HG02943 (cell line): ENCODE data around the gene ISG15.
A peak's percentile ranks its signal among the peaks of the same experiment; 100 is the strongest.

Experiments
- ATAC-seq: cut with Tn5 transposase; IDR thresholded peaks from one replicate; pipeline ENCODE4 v1.9.1; 2021; ENCODE audit warnings: mild to moderate bottlenecking, low read depth, moderate library complexity; ENCODE audit not compliant: unreplicated experiment

The ISG15 gene

DNA sequence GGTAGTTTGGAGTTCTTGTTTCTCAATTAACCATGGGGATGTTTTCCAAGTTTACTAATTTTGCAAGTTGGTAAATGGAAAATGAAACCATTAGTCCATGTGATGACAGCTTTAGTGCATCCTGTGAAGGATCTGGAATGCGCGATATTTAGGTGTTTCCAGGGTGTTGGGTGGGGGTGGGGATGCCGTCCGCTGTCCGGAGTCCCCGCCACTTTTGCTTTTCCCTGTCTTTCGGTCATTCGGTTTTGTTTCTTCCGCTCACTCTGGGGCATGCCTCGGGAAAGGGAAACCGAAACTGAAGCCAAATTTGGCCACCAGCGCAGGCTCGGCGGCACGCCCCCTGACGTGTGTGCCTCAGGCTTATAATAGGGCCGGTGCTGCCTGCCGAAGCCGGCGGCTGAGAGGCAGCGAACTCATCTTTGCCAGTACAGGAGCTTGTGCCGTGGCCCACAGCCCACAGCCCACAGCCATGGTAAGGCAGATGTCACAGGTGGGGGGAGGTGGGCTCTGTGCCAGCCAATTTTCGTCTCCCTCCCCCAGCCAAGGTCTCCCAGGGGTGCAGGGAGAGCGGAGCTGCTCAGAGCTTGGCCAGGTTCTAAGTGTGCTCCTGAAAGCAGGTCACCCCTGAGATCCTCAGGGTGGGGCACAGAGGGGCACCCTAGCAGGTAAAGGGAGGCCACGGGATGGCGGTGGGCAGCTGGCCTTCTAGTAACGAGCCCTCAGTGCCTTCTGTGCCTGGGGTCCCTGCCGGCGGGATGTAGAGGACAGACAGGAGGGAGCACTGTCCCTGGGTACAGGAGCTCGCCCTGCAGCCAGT is at the start of gene ISG15:
ISG15 (plus strand) TSS at position 393 of the 817 bp plus-strand sequence; CDS start at position 470, 77 bp downstream.
- peak; percentile 65 for ATAC-seq

DNA sequence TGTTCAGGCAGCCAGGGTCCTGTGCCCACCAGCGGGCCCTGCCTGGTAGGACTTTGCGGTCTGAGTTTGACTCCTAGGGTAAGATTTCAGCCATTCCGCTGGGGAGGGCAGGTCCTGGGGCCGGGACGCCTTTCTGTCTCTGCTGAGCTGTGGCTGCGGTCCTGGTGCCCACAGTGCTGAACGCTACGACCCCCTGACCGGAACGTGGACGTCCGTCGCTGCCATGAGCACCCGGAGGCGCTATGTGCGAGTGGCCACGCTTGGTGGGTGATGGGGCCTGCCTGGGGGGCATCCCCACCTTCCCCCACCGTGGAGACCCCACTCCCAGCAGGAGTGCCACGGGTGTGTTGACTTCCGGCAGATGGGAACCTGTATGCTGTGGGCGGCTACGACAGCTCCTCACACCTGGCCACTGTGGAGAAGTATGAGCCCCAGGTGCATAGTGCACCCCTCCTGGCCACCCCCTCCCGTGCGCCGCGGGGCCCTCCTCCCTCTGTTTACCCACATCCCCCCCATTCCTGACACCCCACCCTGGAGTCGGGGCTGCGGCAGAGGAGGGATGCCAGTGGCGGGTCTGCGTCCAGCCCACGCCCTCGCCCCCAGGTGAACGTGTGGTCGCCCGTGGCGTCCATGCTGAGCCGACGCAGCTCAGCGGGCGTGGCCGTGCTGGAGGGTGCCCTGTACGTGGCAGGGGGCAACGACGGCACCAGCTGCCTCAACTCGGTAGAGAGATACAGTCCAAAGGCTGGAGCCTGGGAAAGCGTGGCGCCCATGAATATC is 49.4 kb upstream of the ISG15 start:
- no peak for ATAC-seq

DNA sequence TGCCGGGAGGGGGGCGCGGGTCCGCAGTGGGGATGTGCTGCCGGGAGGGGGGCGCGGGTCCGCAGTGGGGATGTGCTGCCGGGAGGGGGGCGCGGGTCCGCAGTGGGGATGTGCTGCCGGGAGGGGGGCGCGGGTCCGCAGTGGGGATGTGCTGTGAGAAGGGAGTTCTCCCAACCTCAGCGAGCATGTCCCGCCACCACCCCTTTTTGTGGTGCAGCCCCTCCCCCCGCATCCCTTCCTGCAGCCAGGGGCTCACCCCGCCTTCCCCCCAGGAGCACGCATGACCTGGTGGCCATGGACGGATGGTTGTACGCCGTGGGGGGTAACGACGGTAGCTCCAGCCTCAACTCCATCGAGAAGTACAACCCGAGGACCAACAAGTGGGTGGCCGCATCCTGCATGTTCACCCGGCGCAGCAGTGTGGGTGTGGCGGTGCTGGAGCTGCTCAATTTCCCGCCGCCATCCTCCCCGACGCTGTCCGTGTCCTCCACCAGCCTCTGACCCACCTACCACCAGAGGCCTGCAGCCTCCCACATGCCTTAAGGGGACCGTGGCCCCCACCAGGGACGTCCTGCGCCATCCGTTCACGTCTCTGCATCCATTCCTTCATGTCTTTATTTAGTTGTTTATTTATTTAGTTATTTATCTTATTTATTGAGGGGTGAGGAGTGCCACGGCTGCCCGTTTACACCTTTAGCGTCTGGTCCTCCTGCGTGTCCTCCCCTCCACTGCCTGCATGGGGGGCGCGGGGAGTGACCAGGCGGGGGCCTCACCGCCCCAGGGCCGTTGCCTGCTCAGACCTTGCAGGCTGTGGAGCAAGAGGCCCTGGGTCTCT is 48.4 kb upstream of the ISG15 start:
- ATAC-seq: no peak

DNA sequence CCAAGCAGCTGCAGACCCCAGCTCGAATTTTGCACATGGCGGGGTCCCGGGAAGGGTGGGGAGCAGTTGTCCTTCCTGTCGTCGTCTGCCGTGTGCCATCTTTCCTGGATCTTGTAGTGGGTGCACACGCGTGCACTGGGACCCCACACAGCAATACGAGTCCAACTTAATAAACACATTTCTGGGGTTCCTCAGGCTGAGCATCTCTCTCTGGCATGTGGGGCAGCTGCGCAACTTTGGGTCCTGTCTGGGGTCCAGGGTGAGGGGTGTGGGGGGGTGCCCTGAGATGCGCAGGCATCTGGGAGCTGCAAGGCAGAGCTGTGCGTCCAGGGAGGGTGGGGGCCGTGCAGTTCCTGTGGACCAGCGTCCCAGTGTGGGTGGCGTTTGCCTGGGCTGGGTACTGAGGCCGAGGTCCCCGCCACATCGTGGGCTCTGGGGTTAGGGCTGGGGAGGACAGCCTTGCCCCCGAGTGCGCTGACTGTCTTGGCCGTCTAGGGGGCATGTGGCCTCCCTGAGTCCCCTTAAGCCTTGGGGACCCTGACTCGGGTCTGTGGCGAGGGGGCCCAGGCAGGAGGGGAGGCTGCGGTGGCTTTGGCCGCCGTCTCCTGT is 47.7 kb upstream of the ISG15 start:
- no peak for ATAC-seq

DNA sequence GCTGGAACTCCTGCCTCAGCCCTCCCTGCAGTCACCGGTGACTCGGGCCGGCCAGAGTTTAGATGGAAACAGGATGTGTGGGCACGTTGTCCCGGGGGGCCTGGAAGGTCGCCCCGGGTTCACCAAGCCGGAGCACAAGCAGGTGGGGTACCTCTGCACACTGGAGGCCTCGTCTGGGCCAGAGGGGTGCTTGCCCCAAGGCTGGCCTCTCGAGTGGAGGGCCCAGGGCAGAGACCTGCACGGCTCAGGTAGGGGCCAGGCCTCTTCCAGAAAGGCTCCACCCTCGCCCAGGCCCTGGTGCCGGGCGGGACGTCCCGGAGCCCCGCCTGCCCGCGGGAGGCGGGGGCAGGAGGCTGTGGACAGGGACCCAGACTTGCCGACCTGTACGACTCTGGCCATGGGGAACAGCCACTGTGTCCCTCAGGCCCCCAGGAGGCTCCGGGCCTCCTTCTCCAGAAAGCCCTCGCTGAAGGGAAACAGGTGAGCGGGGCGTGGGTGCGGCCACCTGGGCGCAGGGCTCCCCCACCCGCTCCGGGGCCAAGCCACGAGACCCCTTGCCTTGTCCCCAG is 47.1 kb upstream of the ISG15 start, which contains the start of gene PLEKHN1:
PLEKHN1 (plus strand) TSS at position 348 of the 569 bp plus-strand sequence; CDS start at position 398, 50 bp downstream.
- no peak for ATAC-seq

DNA sequence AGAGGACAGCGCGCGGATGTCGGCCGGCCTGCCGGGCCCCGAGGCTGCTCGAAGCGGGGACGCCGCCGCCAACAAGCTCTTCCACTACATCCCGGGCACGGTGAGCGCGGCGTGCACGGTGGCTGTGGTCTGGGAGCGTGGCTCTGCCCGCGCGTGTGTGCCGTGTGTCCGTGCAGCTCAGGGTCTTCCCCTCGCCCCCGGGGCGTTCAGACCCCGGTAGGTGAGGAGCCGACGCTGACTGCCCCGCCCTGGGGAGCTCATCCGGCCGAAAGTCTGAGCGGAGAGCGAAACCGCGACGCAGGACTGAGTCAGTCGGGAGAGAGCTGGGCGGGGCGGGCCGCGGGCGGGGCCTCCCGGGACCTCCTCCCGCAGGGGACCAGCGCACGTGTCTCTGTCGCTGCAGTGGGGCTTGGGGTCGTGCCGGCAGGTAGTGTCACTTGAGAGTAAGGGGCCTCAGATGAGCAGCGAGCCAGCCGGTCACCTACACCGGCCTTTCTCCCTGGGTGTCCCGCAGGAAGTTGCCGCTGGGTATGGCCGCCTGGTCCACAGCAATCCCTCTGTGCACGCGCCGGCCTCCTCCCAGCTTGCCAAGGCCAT is 46.5 kb upstream of the ISG15 start:
- ATAC-seq: no peak

DNA sequence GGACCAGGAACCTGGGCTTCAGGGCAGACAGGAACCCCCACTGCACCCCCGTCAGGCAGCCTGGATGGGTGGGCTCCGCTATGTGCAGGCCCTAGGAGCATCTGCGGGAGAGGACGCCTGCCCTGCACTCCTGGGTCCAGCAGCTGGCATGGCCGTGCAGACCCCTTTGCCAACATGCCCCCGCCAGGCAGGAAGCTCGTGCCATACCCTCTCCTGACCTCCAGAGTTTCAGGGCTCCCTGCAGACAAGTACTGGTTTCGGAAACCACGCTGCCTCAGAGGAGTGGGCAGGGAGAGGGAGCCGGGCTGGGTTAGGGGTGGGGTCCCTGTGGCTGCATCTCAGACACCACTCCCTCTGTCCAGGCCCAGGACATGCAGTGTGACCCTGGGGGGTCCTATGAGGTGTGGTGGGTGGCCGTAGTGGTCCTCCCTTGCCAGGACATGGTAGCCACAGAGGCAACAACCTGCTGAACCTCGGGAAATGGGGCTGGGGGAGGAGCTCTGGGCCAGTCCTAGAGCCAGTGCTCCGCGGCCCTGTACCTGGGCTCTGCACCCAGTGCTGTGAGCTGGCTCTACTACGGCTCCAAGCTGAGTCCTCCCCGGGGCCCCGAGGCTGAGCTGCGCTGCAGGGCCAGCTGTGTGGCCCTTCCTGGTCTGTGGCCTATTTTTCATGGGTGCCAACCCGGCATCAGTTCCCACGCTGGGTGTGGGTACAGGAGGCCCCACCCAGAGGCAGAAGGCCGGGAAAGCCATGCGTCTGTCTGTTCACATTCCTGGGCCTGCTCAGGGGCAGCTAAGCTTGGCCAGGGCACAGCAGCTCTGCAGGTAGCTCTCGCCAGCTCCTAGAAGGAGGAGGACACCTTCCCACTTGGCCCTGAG is 45.6 kb upstream of the ISG15 start:
- ATAC-seq: no peak

DNA sequence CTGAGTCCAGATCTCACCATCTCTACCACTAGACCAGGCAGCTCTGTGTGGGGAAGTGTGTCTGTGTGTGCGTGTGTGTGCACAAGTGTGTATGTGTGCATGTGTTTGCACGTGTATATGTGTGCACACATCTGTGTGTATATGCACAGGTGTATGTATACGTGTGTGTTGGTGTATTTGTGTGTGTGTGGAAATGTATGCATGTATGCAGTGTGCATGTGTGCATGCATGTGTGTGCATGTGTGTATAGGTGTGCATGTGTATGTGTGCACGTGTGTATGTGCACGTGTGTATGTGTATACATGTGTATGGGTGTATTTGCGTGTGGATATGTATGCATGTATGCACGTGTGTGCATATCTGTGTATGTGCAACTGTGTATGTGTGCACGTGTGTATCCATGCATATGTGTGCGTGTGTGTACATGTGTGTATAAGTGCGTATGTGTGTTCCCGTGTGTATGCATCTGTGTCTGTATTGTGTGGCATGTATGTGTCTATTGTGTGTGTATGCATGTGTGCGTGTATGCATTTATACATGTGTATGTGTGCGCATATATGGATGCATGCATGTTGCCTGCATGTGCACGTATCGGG is 43.9 kb upstream of the ISG15 start:
- no peak for ATAC-seq

DNA sequence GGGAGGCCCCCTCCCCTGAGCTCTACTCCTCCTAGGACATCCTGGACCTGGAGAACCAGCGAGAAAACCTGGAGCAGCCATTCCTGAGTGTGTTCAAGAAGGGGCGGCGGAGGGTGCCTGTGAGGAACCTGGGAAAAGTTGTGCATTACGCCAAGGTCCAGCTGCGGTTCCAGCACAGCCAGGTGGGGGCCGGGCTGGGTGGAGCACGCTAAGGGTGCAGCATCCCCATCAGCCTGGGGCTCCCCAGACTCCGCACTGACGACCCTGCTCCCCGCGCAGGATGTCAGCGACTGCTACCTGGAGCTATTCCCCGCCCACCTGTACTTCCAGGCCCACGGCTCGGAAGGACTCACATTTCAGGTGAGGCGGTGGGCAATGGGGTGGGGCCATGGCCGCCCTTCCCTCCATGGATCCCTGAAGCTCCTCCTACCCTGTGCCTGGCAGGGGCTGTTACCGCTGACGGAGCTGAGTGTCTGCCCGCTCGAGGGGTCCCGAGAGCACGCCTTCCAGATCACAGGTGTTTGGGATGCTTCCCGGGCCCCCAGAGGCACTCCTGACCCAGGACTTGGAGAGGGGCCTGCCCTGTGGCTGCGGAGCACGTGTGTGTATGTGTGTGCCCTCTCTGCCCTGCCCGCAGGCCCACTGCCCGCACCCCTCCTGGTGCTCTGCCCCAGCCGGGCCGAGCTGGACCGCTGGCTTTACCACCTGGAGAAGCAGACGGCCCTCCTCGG is 42.9 kb upstream of the ISG15 start:
- no peak for ATAC-seq

DNA sequence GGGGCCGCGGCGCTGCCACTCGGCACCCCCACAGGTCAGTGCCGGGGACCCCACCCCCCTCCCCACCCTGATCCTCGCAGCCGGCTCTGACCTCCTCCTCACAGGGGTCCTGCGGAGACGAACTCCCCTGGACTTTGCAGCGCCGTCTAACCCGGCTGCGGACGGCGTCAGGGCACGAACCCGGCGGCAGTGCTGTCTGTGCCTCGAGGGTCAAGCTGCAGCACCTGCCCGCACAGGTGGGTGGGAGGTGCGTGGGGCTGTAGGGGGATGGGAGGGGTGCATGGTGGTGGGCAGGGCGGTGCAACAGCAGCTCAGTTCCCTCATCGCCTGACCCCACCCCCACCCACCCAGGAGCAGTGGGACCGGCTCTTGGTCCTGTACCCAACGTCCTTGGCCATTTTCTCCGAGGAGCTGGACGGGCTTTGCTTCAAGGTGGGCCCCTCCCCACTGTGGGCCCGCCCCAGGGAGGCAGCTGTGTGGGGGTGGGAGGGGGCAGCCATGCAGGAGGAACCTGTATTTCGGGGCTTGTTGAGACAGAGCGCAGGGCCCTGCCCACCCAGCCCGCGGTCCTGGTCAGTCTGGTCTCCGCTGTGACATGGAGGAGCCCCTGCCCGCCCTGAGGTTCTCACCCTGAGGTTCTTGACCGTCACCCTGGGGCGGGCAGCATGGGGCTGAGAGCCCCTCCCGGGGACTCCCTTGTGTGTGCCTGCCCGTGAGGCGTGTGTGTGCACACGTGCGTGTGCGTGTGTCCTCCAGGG is 42.1 kb upstream of the ISG15 start:
- ATAC-seq: no peak

DNA sequence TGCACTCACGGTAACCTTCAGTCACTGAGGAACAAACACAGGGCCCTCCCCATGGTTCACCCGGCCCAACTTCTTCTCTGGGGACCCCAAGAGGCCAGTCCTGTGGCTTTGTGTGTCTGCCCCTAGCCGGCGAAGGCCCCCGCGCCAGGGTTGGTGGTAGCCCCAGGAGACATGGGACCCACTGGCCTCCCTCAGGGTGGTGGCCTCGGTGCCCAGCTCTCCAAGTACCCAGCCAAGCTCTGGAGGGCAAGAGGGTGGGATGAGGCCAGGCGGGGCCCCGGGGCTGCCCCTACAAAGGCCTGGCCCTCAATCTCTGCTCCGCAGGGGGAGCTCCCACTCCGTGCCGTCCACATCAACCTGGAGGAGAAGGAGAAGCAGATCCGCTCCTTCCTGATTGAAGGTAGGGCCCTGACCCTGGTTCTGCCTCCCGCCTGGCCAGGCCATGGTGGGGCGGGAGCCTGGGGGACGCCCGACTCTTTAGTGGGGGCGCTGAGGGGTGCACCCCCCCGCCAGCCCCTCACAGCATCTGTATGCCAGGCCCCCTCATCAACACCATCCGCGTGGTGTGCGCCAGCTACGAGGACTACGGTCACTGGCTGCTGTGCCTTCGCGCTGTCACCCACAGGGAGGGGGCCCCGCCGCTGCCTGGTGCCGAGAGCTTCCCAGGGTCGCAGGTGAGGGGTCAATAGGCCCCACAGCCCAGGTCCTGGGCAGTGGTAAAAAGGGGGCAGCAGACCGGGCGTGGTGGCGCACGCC is 41.4 kb upstream of the ISG15 start:
- ATAC-seq: no peak

DNA sequence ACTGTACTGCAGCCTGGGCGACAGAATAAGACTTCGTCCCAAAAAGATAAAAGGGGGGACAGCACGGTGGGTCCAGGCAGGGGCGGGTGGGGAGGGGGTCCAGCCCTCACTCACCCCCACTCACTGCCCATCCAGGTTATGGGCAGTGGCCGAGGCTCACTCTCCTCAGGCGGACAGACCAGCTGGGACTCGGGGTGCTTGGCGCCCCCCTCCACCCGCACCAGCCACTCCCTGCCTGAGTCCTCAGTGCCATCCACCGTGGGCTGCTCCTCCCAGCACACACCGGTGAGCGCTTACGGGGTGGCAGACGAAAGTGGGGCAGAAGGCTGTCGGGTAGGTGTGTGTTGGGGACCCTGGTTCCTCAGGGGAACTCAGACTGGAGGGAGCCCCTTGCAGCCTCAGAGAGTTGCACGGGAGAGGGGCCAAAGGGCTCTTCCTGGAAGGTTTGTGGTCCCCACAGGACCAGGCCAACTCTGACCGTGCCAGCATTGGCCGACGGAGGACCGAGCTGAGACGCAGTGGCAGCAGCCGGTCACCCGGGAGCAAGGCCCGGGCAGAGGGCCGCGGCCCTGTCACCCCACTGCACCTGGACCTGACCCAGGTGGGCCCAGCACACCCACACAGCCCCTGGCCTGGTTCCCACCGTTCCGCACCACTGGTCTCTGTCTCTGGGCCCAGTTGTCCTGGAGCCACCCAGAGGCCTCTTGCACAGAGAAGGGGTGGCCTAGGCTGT is 40.4 kb upstream of the ISG15 start:
- no peak for ATAC-seq

DNA sequence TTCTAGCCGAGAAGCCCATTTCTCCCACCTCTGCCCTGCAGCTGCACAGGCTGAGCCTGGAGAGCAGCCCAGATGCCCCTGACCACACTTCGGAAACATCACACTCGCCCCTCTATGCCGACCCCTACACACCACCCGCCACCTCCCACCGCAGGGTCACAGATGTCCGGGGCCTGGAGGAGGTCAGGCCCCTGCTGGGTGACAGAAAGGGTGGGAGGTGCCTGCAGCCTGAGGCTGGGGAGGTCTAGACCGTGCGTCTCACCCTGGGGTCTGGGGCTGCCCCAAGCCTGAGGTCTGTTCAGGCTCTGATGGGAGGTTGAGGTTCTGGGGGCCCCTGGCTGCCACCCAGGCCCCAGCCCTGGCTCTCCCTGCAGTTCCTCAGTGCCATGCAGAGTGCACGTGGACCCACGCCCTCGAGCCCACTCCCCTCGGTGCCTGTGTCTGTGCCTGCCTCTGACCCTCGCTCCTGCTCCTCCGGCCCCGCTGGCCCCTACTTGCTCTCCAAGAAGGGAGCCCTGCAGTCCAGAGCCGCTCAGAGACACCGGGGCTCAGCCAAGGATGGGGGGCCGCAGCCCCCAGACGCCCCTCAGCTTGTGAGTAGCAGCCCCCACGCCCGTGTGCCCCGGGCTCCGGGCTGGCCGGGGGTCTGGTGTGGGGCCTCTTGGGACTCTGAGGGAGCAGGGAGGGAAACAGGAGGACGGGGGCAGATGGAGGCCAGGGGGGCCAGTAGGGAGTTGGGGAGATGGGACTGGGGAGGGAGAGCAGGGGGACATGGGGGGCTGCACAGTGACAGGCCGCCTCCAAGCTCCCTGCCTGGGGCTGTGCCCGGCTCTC is 39.6 kb upstream of the ISG15 start:
- ATAC-seq: no peak

DNA sequence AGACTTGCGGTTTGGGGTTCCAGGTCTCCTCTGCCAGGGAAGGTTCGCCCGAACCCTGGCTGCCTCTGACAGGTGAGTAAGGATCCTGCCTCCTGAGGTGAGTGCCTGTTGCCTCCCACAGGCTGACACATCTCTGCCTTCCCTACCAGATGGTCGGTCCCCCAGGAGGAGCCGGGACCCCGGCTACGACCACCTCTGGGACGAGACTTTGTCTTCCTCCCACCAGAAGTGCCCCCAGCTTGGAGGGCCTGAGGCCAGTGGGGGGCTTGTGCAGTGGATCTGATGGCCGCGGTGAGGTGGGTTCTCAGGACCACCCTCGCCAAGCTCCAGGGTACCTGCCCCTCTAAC is 39.0 kb upstream of the ISG15 start:
- no peak for ATAC-seq
